ENCODE measurements around the gene TCF7. TPM values are rescaled to one million over a fixed set of nuclear protein-coding genes. Genes with fewer than 3 reads are reported as not detected.

TCF7 gene
- total RNA-seq, 1 donor from 2014 or later, result 11.7 TPM

- H3K9me3 Mint-ChIP-seq, result no peaks in the 10 kb centered on the region
- peaks cover 20% of the 10 kb centered on the region for H3K4me1 Mint-ChIP-seq (ENCODE audit: unreplicated experiment)
- no peak for DNase-seq (ENCODE audit: extremely low spot score, unreplicated experiment)
- TF ChIP-seq, protein P1, sequence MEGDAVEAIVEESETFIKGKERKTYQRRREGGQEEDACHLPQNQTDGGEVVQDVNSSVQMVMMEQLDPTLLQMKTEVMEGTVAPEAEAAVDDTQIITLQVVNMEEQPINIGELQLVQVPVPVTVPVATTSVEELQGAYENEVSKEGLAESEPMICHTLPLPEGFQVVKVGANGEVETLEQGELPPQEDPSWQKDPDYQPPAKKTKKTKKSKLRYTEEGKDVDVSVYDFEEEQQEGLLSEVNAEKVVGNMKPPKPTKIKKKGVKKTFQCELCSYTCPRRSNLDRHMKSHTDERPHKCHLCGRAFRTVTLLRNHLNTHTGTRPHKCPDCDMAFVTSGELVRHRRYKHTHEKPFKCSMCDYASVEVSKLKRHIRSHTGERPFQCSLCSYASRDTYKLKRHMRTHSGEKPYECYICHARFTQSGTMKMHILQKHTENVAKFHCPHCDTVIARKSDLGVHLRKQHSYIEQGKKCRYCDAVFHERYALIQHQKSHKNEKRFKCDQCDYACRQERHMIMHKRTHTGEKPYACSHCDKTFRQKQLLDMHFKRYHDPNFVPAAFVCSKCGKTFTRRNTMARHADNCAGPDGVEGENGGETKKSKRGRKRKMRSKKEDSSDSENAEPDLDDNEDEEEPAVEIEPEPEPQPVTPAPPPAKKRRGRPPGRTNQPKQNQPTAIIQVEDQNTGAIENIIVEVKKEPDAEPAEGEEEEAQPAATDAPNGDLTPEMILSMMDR (conservative IDR thresholded peaks at IDR 0.05), result no peak
- H3K27me3 Mint-ChIP-seq, result no peaks in the 10 kb centered on the region
- H3K27ac Mint-ChIP-seq, result no peak overlapping the region
- H3K36me3 Mint-ChIP-seq, result no peaks in the 10 kb centered on the region
- no peak overlapping the region for H3K4me3 Mint-ChIP-seq
Observed at GRCh38 chr5:134097211-134097749, 17.2 kb upstream of the TCF7 start.

DNA sequence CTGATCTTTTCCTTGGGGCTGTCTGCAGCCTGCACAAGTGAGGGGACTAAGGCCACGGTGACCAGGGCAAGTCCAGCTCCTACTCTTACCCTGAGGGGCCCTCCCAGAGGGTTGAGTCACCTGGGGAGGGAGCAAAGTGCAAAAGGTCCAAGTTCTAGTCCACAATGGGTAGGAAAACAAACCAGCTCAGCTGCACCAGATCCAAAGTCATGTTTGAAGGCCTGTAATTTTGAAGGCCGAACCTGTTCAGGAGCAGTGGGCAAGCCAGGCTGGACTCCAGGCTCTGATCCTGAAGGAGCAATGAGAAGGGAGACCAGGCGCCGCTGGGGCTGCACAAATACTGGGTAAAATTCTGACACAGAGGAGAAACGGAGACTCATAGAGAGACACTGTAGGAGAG lies 15.8 kb upstream of the TCF7 start:
- Mint-ChIP-seq H3K36me3 (no peaks in the 10 kb centered on the region), H3K27ac (no peak overlapping the region), H3K27me3 (no peaks in the 10 kb centered on the region), H3K9me3 (no peaks in the 10 kb centered on the region), H3K4me1 (ENCODE audit: unreplicated experiment) (peaks cover 17% of the 10 kb centered on the region), H3K4me3 (no peak overlapping the region)
- TF ChIP-seq, protein P1 (conservative IDR thresholded peaks at IDR 0.05), result no peak
- no peak for DNase-seq (ENCODE audit: extremely low spot score, unreplicated experiment)

GRCh38 chr5:134099288-134099872 lies 15.1 kb upstream of the TCF7 start:
- H3K27ac Mint-ChIP-seq, result no peak overlapping the region
- TF ChIP-seq, protein P1 (conservative IDR thresholded peaks at IDR 0.05), result no peak
- no peaks in the 10 kb centered on the region for H3K9me3 Mint-ChIP-seq
- H3K4me1 Mint-ChIP-seq (ENCODE audit: unreplicated experiment), result peaks cover 17% of the 10 kb centered on the region
- H3K27me3 Mint-ChIP-seq, result no peaks in the 10 kb centered on the region
- DNase-seq (ENCODE audit: extremely low spot score, unreplicated experiment), result no peak
- no peaks in the 10 kb centered on the region for H3K36me3 Mint-ChIP-seq
- H3K4me3 Mint-ChIP-seq, result no peak overlapping the region

DNA sequence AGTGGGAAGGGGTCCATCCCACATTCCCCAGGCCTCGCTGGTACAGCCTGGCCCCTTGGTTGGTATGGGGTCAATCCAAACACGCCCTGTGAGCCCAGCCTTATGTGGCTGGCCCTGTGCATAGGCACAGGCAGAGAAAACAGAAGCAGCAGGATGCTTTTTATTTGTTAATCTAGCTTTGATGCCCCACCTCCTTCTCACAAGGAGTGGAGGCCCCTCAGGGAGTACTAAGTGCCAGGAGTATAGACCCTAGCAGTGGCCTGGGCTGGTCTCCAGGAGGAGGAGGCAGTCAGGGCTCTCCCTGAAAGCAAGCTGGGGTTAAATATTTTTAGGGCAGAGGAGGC lies 14.6 kb upstream of the TCF7 start:
- H3K9me3 Mint-ChIP-seq, result no peaks in the 10 kb centered on the region
- no peak for DNase-seq (ENCODE audit: extremely low spot score, unreplicated experiment)
- H3K4me1 Mint-ChIP-seq (ENCODE audit: unreplicated experiment), result peaks cover 17% of the 10 kb centered on the region
- TF ChIP-seq, protein P1 (conservative IDR thresholded peaks at IDR 0.05), result no peak
- H3K36me3 Mint-ChIP-seq, result no peaks in the 10 kb centered on the region
- no peak overlapping the region for H3K4me3 Mint-ChIP-seq
- peak overlapping the region; percentile 50 for H3K27ac Mint-ChIP-seq
- H3K27me3 Mint-ChIP-seq, result no peaks in the 10 kb centered on the region

DNA sequence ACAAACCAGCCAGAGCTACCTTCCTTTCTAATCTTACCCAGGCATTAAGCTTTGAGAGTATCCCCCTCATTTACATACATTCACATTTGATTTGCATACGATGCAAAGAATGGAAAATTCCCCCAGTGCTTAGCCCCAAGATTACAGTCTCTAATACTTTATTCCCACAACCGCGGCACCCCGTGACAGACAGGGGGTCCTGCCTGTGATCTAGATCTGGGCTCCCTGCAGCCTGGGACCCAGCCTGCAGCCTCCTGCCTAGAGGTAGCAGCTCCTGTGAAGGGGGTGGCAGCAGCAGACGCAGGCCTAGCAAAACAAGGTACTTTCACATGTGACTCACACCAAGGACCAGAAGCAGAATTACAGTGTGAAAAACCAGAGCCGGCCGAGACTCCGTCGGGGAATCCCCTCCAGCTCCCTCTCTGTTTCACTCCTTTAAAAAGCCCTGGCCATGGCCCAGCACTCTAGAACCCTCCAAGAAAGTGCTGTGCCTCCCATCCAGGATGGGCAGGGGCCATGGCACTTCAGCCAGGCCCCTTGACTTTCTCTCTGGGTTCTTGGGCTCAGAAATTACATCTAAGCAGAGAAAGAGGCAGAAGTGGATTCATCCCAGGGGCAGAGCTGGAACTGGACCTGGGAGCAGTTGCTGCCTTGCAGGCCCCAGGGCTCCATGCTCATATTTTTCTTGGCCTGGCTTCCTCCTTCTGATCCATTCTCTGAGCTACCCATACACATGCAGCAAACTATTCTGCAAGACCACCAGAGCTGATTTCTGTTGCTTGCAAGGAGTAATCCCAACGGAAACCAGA lies 14.0 kb upstream of the TCF7 start:
- Mint-ChIP-seq H3K36me3 (no peaks in the 10 kb centered on the region), H3K27ac (peak overlapping the region; percentile 50), H3K9me3 (no peaks in the 10 kb centered on the region), H3K27me3 (no peaks in the 10 kb centered on the region), H3K4me3 (no peak overlapping the region), H3K4me1 (ENCODE audit: unreplicated experiment) (peaks cover 17% of the 10 kb centered on the region)
- DNase-seq (ENCODE audit: extremely low spot score, unreplicated experiment), result no peak
- TF ChIP-seq, protein P1 (conservative IDR thresholded peaks at IDR 0.05), result no peak
